Smooth muscle cell (in vitro differentiated cells): ENCODE data around the gene NOVA1. TPM values are rescaled to one million over a fixed set of nuclear protein-coding genes. Genes with fewer than 3 reads are reported as not detected.

ENCODE experiments used
- DNase-seq: peaks from one replicate; lab custom pipeline; 2025; ENCODE audit not compliant: unreplicated experiment; lab: John Stamatoyannopoulos, UW
- H2AFZ ChIP-seq: fragments of 200-600 bp; sonication (generic); 2 replicates; pipeline ENCODE4 v1.6.0; 2016; ENCODE audit warnings: antibody characterized with exemption, low read depth, mild to moderate bottlenecking
- H3F3A ChIP-seq: fragments of 200-600 bp; sonication (generic); 2 replicates; pipeline ENCODE4 v1.6.0; 2017; ENCODE audit warnings: antibody characterized with exemption, low read depth
- H3K27ac ChIP-seq: fragments of 200-600 bp; sonication (generic); 2 replicates; pipeline ENCODE4 v1.5.1; 2016; ENCODE audit warnings: low read depth, mild to moderate bottlenecking
- H3K27me3 ChIP-seq: fragments of 200-600 bp; sonication (generic); 2 replicates; pipeline ENCODE4 v1.6.1; 2016; ENCODE audit warnings: low read depth, mild to moderate bottlenecking
- H3K36me3 ChIP-seq: fragments of 200-600 bp; sonication (generic); 2 replicates; pipeline ENCODE4 v1.5.1; 2016; ENCODE audit warnings: low read depth
- H3K4me1 ChIP-seq: fragments of 200-600 bp; sonication (generic); 2 replicates; pipeline ENCODE4 v1.5.1; 2016; ENCODE audit warnings: low read depth
- H3K4me2 ChIP-seq: fragments of 200-600 bp; sonication (generic); 2 replicates; pipeline ENCODE4 v1.6.0; 2016; ENCODE audit warnings: mild to moderate bottlenecking
- H3K4me3 ChIP-seq: fragments of 200-600 bp; sonication (generic); 2 replicates; pipeline ENCODE4 v1.5.1; 2016; ENCODE audit warnings: mild to moderate bottlenecking
- H3K79me2 ChIP-seq: fragments of 200-600 bp; sonication (generic); 2 replicates; pipeline ENCODE4 v1.6.0; 2016; ENCODE audit warnings: low read depth, mild to moderate bottlenecking
- H3K9ac ChIP-seq: fragments of 200-600 bp; sonication (generic); 2 replicates; pipeline ENCODE4 v1.6.0; 2016; ENCODE audit warnings: low read depth
- H3K9me3 ChIP-seq: fragments of 200-600 bp; sonication (generic); replicated peaks from 2 replicates; pipeline ENCODE4 v1.5.1; 2016; ENCODE audit warnings: low read depth
- H4K20me1 ChIP-seq: fragments of 200-600 bp; sonication (generic); 2 replicates; pipeline ENCODE4 v1.6.0; 2016; ENCODE audit warnings: low read depth
- WGBS: methylation state at CpG from one replicate; pipeline ENCODE4 v1.1.7; 2016; ENCODE audit warnings: low lambda C conversion rate; 5-methylcytosine and 5-hydroxymethylcytosine counted together
- polyA plus RNA-seq: library from polyadenylated mRNA; unstranded; fragments of >200 nt; fragmentation: Nextera tagmentation; extraction: Ambion mirVana; gene quantifications from 2 replicates; pipeline ENCODE4 v1.2.1, GENCODE V29; 2016
- total RNA-seq: library from RNA; depleted of rRNA; stranded (reverse); fragments of >200 nt; gene quantifications from 2 replicates; pipeline ENCODE4 v1.2.3, GENCODE V29; 2014
- TF ChIP-seq, protein P1 (sequence below): fragments of 200-600 bp; sonication (generic); IDR thresholded peaks from 2 replicates; pipeline ENCODE4 v1.5.1; 2017; ENCODE audit warnings: borderline replicate concordance, mild to moderate bottlenecking, antibody characterized with exemption; ENCODE audit not compliant: insufficient read depth, poor library complexity, severe bottlenecking

The NOVA1 gene
- total and polyA plus RNA-seq, 2 experiments from 2014 or later = 1.2 to 4.6 TPM

GRCh38 chr14:26484562-26484961 lies 113.3 kb downstream of the NOVA1 start:
- Histone ChIP-seq H3K36me3 (no peaks in the 10 kb centered on the region), H3K9ac (no peak overlapping the region), H2AFZ (no peak overlapping the region), H3K9me3 (no peaks in the 10 kb centered on the region), H3F3A (no peaks in the 10 kb centered on the region), H3K4me2 (no peak overlapping the region), H4K20me1 (no peaks in the 10 kb centered on the region), H3K4me3 (no peak overlapping the region), H3K27me3 (no peaks in the 10 kb centered on the region), H3K79me2 (no peaks in the 10 kb centered on the region), H3K4me1 (no peaks in the 10 kb centered on the region), H3K27ac (no peak overlapping the region)
- TF ChIP-seq, protein P1, sequence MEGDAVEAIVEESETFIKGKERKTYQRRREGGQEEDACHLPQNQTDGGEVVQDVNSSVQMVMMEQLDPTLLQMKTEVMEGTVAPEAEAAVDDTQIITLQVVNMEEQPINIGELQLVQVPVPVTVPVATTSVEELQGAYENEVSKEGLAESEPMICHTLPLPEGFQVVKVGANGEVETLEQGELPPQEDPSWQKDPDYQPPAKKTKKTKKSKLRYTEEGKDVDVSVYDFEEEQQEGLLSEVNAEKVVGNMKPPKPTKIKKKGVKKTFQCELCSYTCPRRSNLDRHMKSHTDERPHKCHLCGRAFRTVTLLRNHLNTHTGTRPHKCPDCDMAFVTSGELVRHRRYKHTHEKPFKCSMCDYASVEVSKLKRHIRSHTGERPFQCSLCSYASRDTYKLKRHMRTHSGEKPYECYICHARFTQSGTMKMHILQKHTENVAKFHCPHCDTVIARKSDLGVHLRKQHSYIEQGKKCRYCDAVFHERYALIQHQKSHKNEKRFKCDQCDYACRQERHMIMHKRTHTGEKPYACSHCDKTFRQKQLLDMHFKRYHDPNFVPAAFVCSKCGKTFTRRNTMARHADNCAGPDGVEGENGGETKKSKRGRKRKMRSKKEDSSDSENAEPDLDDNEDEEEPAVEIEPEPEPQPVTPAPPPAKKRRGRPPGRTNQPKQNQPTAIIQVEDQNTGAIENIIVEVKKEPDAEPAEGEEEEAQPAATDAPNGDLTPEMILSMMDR = no peak
- DNase-seq = no peak
- WGBS = 87% methylated on average over 2 of the region's 2 CpGs

- TF ChIP-seq, protein P1 = no peak
- Histone ChIP-seq H3K4me1 (no peaks in the 10 kb centered on the region), H3K4me2 (no peak overlapping the region), H3K79me2 (no peaks in the 10 kb centered on the region), H3K9ac (no peak overlapping the region), H2AFZ (no peak overlapping the region), H3K36me3 (no peaks in the 10 kb centered on the region), H3K27ac (no peak overlapping the region), H3K9me3 (no peaks in the 10 kb centered on the region), H3F3A (no peaks in the 10 kb centered on the region), H3K4me3 (no peak overlapping the region), H3K27me3 (no peaks in the 10 kb centered on the region), H4K20me1 (no peaks in the 10 kb centered on the region)
- WGBS = 94% methylated on average over 4 of the region's 4 CpGs
- no peak for DNase-seq
These were observed 118.9 kb downstream of the NOVA1 start for GRCh38 chr14:26478967-26479366.

DNA sequence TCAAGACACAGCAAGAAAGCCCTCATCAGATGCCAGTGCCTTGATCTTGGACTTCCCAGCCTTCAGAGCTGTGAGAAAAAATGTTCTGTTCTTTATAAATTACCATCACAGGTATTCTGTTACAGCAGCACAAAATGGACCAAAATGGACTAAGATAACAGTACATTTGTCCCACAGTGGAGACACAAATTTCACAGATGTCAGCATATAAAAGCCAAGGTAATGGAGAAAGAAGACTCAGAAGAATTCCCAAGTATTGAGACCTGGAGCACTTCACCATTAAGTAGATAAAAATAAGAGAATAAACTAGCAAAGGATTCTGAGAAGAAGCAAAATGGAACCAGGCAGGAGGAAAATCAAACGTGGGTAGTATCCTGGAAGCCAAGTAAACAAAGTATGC lies 131.0 kb downstream of the NOVA1 start:
- Histone ChIP-seq H3K4me1 (no peaks in the 10 kb centered on the region), H3F3A (no peaks in the 10 kb centered on the region), H3K4me2 (no peak overlapping the region), H3K79me2 (no peaks in the 10 kb centered on the region), H2AFZ (no peak overlapping the region), H3K4me3 (no peak overlapping the region), H3K27me3 (no peaks in the 10 kb centered on the region), H3K9me3 (no peaks in the 10 kb centered on the region), H3K36me3 (no peaks in the 10 kb centered on the region), H3K9ac (no peak overlapping the region), H3K27ac (no peak overlapping the region), H4K20me1 (no peaks in the 10 kb centered on the region)
- TF ChIP-seq, protein P1 = no peak
- 82% methylated on average over 1 of the region's 1 CpG for WGBS
- DNase-seq = no peak

DNA sequence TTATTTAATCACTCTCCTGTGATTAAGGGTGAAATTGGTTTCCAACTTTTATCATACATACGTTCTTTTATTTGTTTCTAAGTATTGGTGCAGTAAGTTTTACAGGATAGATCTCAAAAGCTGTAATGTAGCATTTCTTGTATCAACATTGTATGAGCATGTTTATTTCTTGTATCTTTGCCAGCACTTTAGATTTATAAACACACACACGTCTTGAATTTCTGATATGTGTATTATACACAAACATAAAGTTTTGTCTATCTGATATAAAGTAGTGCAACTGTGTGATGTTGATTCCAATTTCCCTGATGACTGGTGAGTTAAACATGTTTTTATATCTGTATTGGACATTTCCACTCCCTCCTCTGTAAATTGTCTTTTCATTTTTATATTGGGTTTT lies 134.7 kb downstream of the NOVA1 start:
- TF ChIP-seq, protein P1 = no peak
- no peak overlapping the region for H3K9ac ChIP-seq
- no peak for DNase-seq
- H3K79me2 ChIP-seq = no peaks in the 10 kb centered on the region
- no peak overlapping the region for H3K4me3 ChIP-seq
- WGBS = 79% methylated on average over 2 of the region's 2 CpGs
- no peaks in the 10 kb centered on the region for H4K20me1 ChIP-seq
- H3K27me3 ChIP-seq = no peaks in the 10 kb centered on the region
- no peaks in the 10 kb centered on the region for H3K4me1 ChIP-seq
- H3K36me3 ChIP-seq = no peaks in the 10 kb centered on the region
- no peaks in the 10 kb centered on the region for H3F3A ChIP-seq
- no peak overlapping the region for H3K4me2 ChIP-seq
- H2AFZ ChIP-seq = no peak overlapping the region
- no peaks in the 10 kb centered on the region for H3K9me3 ChIP-seq
- no peak overlapping the region for H3K27ac ChIP-seq
